H1 (cell line): Measurements from ENCODE around the gene UTP14A. TPM values are rescaled to one million over a fixed set of nuclear protein-coding genes. Genes with fewer than 3 reads are reported as not detected.
A peak's percentile ranks its signal among the peaks of the same experiment; 100 is the strongest.

Experiments
- ASH2L ChIP-seq: fragments of 200-600, 300-600 bp; sonication (generic); IDR thresholded peaks from one replicate; pipeline ENCODE4 v1.7.1; 2017; ENCODE audit warnings: low read length
- BACH1 ChIP-seq: IDR thresholded peaks from 2 replicates; pipeline ENCODE4 v1.6.1; 2012; ENCODE audit warnings: low read length, improper control_type of control experiment
- BCL11A ChIP-seq, 2 experiments: IDR thresholded peaks; one replicate each; pipeline ENCODE4 v1.6.1; 2011; ENCODE audit warnings: low read depth in 2 of 2, low read length in 2 of 2, mild to moderate bottlenecking in 2 of 2
- CEBPB ChIP-seq: IDR thresholded peaks from 2 replicates; pipeline ENCODE4 v1.6.1; 2012; ENCODE audit warnings: low read depth, low read length
- CHD2 ChIP-seq: IDR thresholded peaks from 2 replicates; pipeline ENCODE4 v1.6.1; 2012; ENCODE audit warnings: low read length, improper control_type of control experiment
- CREB1 ChIP-seq: IDR thresholded peaks from 2 replicates; pipeline ENCODE4 v1.6.1; 2012; ENCODE audit warnings: inconsistent platforms
- CTBP2 ChIP-seq: IDR thresholded peaks from 2 replicates; pipeline ENCODE4 v1.7.0; 2011; ENCODE audit warnings: borderline replicate concordance, mild to moderate bottlenecking, moderate library complexity, mixed read lengths, low read length; ENCODE audit not compliant: insufficient read depth, insufficient read length
- CTCF ChIP-seq, 3 experiments: IDR thresholded peaks; 1 replicate in 2 of 3; 2 replicates in 1 of 3; pipeline versions ENCODE4 v1.5.1 to v1.6.1; 2011; ENCODE audit warnings: low read length in 3 of 3, mild to moderate bottlenecking in 3 of 3, inconsistent platforms in 2 of 3, low read depth in 1 of 3, moderate library complexity in 1 of 3; ENCODE audit not compliant: insufficient read depth in 1 of 3; ENCODE audit errors: control extremely low read depth in 1 of 3
- GABPA ChIP-seq: IDR thresholded peaks from 2 replicates; pipeline ENCODE4 v1.6.1; 2011; ENCODE audit warnings: mild to moderate bottlenecking, low read length, moderate library complexity, borderline replicate concordance; ENCODE audit not compliant: insufficient read depth
- HDAC6 ChIP-seq: IDR thresholded peaks from one replicate; pipeline ENCODE4 v1.7.1; 2012; ENCODE audit warnings: low read depth, mild to moderate bottlenecking, inconsistent platforms, low read length, moderate library complexity
- JUND ChIP-seq: IDR thresholded peaks from 2 replicates; pipeline ENCODE4 v1.6.1; 2011; ENCODE audit warnings: mild to moderate bottlenecking, improper control_type of control experiment, low read length
- KDM1A ChIP-seq: fragments of 200-600, 300-600 bp; sonication (generic); IDR thresholded peaks from 2 replicates; pipeline ENCODE4 v1.7.1; 2016; ENCODE audit warnings: mild to moderate bottlenecking, low read length, borderline replicate concordance
- NANOG ChIP-seq: IDR thresholded peaks from 2 replicates; pipeline ENCODE4 v1.6.1; 2011; ENCODE audit warnings: low read length, low read depth, mild to moderate bottlenecking, inconsistent platforms; ENCODE audit not compliant: insufficient read depth, poor library complexity, severe bottlenecking
- NRF1 ChIP-seq: IDR thresholded peaks from 2 replicates; pipeline ENCODE4 v1.6.1; 2011; ENCODE audit warnings: mild to moderate bottlenecking, low read depth, low read length, improper control_type of control experiment
- PHF8 ChIP-seq: fragments of 200-600 bp; sonication (generic); conservative IDR thresholded peaks from 2 replicates; pipeline ENCODE4 v1.7.1; 2012; ENCODE audit warnings: low read depth, mild to moderate bottlenecking, inconsistent platforms, low read length, moderate library complexity
- POU5F1 ChIP-seq: IDR thresholded peaks from 2 replicates; pipeline ENCODE4 v1.6.1; 2011; ENCODE audit warnings: low read depth, mild to moderate bottlenecking, low read length, moderate library complexity
- RAD21 ChIP-seq, 2 experiments: IDR thresholded peaks in 1 of 2; conservative IDR thresholded peaks in 1 of 2; 2 replicates each; pipeline ENCODE4 v1.6.1; 2011; ENCODE audit warnings: low read depth in 2 of 2, low read length in 2 of 2, improper control_type of control experiment in 1 of 2, inconsistent platforms in 1 of 2, mild to moderate bottlenecking in 1 of 2, moderate library complexity in 1 of 2
- SAP30 ChIP-seq: fragments of 300-600 bp; sonication (generic); IDR thresholded peaks from 2 replicates; pipeline ENCODE4 v1.7.1; 2012; ENCODE audit warnings: low read length, moderate library complexity, mild to moderate bottlenecking, inconsistent platforms; ENCODE audit not compliant: insufficient read depth, insufficient replicate concordance
- TAF1 ChIP-seq: IDR thresholded peaks from 2 replicates; pipeline ENCODE4 v1.6.1; 2011; ENCODE audit warnings: mild to moderate bottlenecking, low read depth, low read length
- TAF7 ChIP-seq: optimal IDR thresholded peaks from 2 replicates; pipeline ENCODE3; 2011; ENCODE audit warnings: low read depth, mild to moderate bottlenecking, inconsistent platforms, low read length, moderate library complexity, borderline replicate concordance
- TBP ChIP-seq: IDR thresholded peaks from 2 replicates; pipeline ENCODE4 v1.6.1; 2011; ENCODE audit warnings: low read depth, low read length, improper control_type of control experiment
- ZNF274 ChIP-seq: IDR thresholded peaks from 2 replicates; pipeline ENCODE4 v1.7.0; 2012; ENCODE audit warnings: low read length, borderline replicate concordance; ENCODE audit errors: extremely low read depth
- polyA plus RNA-seq, 7 experiments: library from polyadenylated mRNA; depleted of rRNA in 3 of 7; stranded (reverse) in 5 of 7; unstranded in 2 of 7; fragments of >200 nt in 5 of 7; fragments of 200-250 nt in 2 of 7; gene quantifications; 1 replicate in 5 of 7; 2 replicates in 1 of 7; 4 replicates in 1 of 7; pipeline versions ENCODE4 v1.2.1 to v1.2.3, GENCODE V29; 2011 to 2013; ENCODE audit warnings: missing spikeins in 2 of 7, mixed read lengths in 2 of 7
- total RNA-seq: library from RNA; stranded (reverse); fragmentation: NEBNext Ultra II Directional; extraction: Animal tissue kit (Norgen Biotek cat#: 25700); gene quantifications from 2 replicates; pipeline ENCODE4 v1.2.1, GENCODE V29; 2021

The UTP14A gene
- total and polyA plus RNA-seq, 2 of the 8 experiments (the other 6 are each of a cell fraction or from before 2014, with no cell fraction given): 4.5 to 24.0 TPM

- TF ChIP-seq CREB1: no peak
- TF ChIP-seq TAF1: no peak
- TF ChIP-seq RAD21 (IDR thresholded peaks at IDR 0.05 in 1 of 2, conservative IDR thresholded peaks at IDR 0.05 in 1 of 2; ENCODE audit: low read depth in 2 of 2, low read length in 2 of 2): no peak
- no peak for TF ChIP-seq HDAC6
- TF ChIP-seq GABPA: no peak
- TF ChIP-seq POU5F1: no peak
- TF ChIP-seq SAP30: no peak
- no peak for TF ChIP-seq BACH1
- no peak for TF ChIP-seq TBP
- TF ChIP-seq ASH2L: no peak
- TF ChIP-seq NANOG: no peak
- no peak for TF ChIP-seq CTBP2
- no peak for TF ChIP-seq KDM1A
- TF ChIP-seq CHD2: no peak
- TF ChIP-seq BCL11A (IDR thresholded peaks at IDR 0.05; ENCODE audit: low read depth in 2 of 2, low read length in 2 of 2): no peak
- 0 out of 2 replicates have a peak, but pooled peaks have one; percentile 23 for TF ChIP-seq JUND
- TF ChIP-seq TAF7: no peak
- TF ChIP-seq PHF8: no peak
- no peak for TF ChIP-seq CEBPB
- TF ChIP-seq CTCF (IDR thresholded peaks at IDR 0.05; ENCODE audit: control extremely low read depth in 1 of 3, insufficient read depth in 1 of 3, low read depth in 1 of 3, low read length in 3 of 3): no peak
- no peak for TF ChIP-seq NRF1
- no peak for TF ChIP-seq ZNF274
Measured at GRCh38 chrX:129931411-129932015, 25.5 kb downstream of the UTP14A start (continued).
